ENCODE measurements around the gene GPC6.

GRCh38 chr13:94246495-94246894, 1019.9 kb downstream of the GPC6 start:
- TF ChIP-seq CTCF (IDR thresholded peaks at IDR 0.05) (no peak), MAFK (IDR thresholded peaks at IDR 0.05; ENCODE audit: partially characterized antibody) (no peak), BHLHE40 (IDR thresholded peaks at IDR 0.05; ENCODE audit: low read depth, low read length) (no peak), JUN (IDR thresholded peaks at IDR 0.05) (no peak), POLR2A (IDR thresholded peaks at IDR 0.05; ENCODE audit: low read length) (no peak), SMC3 (IDR thresholded peaks at IDR 0.05) (no peak), TFCP2L1 (CRISPR knock-in tag; IDR thresholded peaks at IDR 0.05) (no peak), USF2 (IDR thresholded peaks at IDR 0.05) (no peak), NR3C1 (IDR thresholded peaks at IDR 0.05) (no peak), GATA3 (IDR thresholded peaks at IDR 0.05; ENCODE audit: borderline replicate concordance) (no peak), CHD4 (IDR thresholded peaks at IDR 0.05; ENCODE audit: borderline replicate concordance) (no peak), CEBPB (IDR thresholded peaks at IDR 0.05) (no peak), MAZ (IDR thresholded peaks at IDR 0.05; ENCODE audit: borderline replicate concordance, low read depth, low read length) (no peak), SREBF2 (IDR thresholded peaks at IDR 0.05) (no peak)

All from A549 (cell line).